Activated T-cell treated with anti-CD3 and anti-CD28 coated beads, Interleukin-2, amount 50 U/mL, for 48 hours (primary cell): ENCODE results near the gene UBE4A.
"Not testable (repeated sequence)": the region's sequence is repeated elsewhere in the genome, so short reads cannot be mapped to it uniquely, and the experiment has no call there.

Experiments
- DNase-seq, 2 experiments: peaks; one replicate each; pipeline ENCODE4 v3.0.0-alpha.2; 2020

The UBE4A gene

DNA sequence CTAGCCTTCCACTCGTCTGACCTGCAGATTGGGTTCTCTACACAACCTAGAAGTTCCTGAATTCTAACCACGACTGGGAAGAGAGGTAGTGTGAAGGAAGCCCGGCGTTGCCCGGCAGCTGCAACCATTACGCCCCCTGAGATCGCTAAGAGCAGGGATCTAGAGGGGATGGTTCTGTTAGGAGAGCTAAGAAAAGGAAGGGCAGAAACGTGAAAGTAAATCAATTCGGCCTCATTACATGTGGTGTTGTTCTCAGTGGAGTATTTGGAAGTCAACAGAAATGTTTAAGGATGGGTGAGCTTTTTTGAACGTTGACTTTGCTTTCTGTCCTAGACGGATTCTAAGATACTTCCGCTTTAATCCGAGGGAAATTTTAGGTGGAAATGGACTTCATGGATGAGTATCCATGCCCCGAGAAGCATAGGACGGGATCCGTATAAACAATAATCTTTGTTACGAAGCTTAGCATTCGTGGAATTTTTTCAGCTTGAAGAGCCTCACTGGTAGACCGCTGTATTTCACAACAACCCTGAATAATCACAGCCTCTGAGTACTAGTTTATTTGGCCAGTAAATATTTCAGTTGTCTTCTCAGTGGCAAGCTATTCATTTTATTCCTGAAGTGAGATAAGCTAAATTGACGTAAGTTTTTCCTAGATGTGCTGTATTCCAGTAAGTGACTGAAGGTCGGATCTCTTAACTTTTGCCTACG, 42.6 kb downstream of the UBE4A start:
- DNase-seq: no peak

DNA sequence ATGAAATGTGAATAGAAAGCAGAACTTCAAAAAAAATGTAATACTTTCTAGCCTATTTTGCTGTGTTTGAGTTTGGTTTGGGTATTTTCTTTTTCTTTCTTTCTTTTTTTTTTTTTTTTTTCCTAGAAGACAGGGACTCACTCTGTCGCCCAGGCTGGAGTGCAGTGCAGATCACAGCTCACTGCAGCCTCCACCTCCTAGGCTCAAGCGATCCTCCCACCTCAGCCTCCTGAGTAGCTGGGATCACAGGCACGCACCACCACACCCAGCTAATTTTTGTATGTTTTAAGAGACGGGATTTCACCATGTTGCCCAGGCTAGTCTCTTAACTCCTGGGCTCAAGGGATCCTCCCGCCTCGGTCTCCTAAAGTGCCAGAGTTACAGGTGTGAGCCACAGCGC, 43.2 kb downstream of the UBE4A start:
- DNase-seq: not testable (repeated sequence)

DNA sequence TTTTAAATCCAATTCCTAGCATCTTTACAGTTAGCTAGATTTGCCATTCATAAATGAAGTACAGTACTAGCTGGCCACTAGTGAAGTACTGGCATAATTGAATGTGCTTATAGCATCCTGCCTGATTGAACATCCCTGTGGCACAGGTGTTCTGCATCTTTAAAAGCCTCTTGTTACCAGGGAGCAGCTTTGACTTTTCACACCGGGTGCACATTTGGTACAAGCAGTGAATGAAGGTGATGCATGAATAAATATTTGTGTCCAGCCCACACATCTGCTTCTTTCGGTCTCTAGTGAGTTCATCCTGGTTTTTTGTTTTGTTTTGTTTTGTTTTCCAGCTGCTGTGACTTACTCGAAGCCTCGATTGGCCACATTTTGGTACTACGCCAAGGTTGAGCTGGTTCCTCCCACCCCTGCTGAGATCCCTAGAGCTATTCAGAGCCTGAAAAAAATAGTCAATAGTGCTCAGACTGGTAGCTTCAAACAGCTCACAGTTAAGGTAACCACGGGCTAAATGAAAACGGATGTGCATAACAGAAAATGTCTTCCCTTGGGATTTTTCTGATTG, 47.3 kb downstream of the UBE4A start:
- no peak for DNase-seq

DNA sequence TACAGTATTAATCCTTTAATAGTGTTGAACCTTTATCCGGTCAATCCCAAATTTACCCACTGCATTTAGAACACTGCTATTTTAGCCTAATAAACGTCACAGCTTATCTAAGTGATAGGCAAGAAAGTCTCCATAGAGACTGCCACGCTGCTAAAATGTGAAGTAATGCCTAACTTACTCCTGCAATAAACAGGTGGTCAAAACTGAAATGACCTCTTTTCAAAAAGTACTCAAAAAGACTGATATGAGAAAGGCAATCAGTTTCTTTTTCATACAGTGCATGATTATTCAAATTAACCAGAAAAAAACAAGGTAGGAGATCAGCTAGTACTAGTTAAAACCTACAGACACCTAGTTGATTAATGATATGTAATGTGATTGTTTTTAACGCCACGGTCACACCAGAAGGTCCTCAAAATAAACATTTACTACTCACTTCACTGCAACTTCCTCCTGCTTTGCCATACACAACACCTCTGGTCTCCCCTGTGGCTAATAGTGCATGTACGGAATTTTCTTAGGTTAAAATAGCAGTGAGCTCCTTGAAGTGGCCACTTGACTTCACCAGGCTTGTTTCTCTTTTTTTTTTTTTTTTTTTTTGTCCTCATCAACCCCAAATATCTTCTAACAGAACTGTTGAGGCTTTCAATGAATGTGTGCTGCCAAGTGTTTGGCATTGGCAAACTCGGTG, 50.8 kb downstream of the UBE4A start:
- DNase-seq: no peak

DNA sequence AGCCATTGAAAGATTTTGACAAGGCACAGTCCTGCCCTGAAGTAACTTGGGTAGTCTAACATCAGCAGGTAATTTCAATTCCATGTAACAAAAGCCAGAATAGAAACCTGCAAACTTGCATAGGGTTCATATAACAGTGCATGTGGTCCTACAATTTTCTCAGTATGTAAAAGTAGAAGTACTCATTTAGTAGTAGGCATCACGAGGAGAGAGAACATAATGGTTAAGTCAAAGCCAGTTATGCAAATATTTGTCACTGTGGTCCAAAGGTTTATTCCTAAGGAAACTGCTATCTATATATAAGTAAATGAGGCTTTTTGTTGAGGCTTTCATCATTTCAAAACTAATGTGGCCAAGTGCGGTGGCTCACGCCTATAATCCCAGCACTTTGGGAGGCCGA, 52.1 kb downstream of the UBE4A start:
- no peak for DNase-seq

DNA sequence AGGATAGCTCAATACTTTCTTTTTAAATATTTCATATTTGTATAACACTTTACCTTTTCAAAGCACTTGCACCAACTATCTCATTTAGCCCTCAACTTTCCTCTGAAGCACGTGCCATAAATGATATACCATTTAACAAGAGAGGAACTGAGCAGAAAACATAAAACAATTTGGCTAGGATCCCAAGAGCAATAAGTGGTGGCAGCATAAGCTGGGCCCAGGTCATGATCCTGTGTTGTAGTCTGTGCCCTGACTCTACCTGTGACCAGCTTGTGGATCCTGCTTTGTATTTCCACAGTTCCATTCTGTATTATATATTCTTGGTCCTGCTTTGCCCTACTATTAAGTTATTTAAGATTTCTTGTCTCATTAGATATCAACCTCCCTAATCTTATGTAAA, 53.5 kb downstream of the UBE4A start:
- no peak for DNase-seq

DNA sequence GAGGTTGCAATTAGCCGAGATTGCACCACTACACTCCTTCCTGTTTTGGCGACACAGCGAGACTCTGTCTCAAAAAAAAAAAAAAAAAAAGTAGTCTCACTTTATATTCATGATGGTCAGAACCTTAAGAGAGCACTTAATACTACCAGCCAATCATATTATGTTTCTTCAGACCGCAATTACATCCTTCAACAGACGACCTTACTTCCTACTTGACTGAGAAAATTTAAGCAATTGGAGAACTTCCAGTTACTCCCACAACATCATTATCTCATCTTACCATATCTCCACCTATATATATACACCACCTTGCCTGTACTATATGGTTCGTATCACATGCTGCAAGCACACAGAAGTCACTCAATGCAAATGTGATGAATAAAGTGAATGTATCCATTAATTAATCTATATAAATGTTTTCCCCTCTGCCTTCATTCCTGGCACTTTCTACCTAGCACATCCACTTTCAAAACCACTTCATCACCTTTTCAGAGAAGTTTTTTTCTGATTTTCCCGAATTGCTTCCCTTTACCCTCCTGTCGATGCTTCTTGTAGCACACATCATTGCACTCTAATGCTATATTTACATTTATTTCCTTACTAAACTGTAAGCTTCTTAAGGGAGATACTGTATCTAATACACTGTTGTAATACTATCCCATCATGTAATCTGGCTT, 55.8 kb downstream of the UBE4A start:
- DNase-seq: no peak

DNA sequence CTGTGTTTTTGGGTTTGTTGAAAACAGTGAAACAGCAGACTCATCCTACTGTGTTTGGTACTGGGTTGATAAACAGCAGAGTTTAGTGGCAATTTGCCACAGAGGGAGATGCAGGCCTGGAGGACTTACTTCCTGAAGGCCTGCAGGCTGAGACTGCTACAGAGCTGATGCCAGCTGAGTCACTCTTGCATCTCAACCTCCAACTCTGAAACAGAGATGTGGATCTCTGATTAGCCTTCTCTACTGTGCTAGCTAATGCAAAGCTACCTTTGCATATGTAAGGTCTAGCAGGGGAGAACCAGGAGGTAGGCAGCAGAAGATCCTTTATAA, 56.3 kb downstream of the UBE4A start:
- DNase-seq: no peak

DNA sequence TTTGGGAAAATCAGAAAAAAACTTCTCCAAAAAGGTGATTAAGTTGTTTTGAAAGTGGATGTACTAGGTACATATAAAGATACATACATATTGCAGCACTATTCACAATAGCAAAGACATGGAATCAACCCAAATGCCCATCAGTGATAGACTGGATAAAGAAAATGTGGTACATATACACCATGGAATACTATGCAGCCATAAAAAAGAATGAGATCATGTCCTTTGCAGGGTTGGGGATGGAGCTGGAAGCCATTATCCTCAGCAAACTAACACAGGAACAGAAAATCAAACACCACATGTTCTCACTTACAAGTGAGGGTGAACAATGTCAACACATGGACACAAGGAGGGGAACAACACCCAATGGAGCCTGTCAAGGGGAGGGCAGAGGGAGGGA, 57.5 kb downstream of the UBE4A start:
- not testable (repeated sequence) for DNase-seq

DNA sequence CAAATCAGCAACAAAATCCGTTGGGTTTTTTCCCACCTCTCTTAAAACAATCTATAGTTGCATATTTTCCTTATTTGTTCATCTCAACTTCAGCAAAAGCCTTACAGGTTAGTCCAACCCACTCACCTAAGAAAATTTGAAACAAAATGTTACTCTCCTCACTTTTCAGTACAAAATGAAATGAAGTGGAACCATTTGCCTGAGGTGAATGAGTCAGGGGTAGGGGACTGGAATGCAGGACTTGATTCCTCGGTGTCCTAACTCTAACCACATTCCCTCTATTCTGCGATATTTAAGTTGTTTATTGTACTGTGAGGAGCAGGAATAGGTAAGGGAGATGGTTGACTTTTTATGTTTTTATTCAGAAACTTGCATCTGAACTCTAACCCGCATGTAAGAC, 58.4 kb downstream of the UBE4A start:
- no peak for DNase-seq

DNA sequence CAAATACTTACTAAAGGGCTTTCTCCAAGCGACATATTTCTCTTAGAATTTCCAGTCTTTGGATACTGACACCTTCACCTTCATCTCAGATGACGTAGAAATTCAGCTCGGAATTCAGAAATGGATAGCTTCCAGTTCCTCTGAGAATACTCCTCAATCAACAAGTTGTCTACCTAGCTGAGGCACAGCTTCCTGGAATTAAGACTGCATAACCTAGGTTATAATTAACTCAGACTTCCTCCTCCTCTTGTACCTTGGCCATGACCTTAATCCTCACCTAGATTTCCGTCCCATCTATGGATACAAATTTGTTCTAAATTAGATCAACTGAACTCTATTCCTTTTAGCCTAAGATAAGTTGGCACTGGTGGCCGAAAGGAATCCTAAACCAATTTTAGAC, 59.4 kb downstream of the UBE4A start:
- no peak for DNase-seq

DNA sequence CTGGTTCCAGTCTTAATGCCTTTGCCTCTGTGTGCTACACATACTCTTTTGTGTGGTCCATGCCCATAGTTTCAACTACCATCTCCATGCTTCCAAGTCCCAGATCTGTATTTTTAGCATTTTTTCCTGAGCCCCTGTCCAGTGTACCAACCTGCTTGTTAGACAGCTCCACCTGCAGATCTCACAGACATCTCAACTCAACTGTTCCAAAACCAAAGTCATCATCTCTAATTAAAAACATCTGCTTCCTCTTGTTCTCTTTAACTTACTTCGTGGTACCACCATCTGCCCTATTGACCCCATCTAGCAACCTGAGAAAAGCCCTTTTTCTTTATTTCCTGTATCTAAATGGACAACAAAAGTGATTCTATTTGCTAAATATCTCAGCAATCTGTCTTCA, 68.3 kb downstream of the UBE4A start:
- DNase-seq: no peak

DNA sequence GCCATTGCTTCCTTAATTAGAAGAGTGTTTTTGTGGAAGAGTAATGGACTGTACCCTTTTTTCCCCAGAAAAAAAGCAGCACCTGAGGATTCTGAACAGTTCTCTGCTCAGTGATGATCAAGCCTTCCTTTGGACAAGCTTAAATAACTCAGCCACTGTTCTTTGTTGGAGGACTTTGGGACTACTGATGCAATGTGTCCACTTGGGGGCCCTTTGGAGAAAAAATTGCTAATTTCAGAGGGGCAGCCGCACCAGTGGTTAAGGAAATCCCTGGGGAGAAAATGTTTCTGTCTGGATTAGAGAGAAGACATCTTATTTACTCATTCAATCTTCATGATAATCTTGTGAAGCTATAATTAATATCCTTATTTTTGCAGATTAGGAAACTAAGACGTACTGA, 71.6 kb downstream of the UBE4A start:
- no peak for DNase-seq

DNA sequence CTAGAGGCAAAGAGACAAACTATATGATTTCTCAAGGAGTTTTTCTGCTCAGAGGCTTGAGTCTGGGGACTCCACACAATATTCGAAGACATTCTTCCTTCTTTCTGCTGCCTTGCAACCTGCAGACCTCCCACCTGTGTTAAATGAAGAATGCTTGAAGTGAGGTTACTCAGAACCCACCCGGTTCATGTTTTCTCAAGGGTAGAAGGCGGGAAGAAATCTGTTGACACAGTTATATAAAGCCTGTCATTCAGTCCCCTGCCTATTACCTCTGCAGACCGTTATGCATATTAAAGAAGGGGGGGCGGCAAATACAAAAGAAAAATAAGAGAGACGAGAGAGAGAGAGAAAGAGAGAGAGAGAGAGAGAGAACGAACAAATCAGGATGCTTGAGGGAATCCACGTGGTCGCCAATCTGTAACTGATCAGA, 74.7 kb downstream of the UBE4A start:
- DNase-seq: peak in 1 of 2 experiments; percentile 24

DNA sequence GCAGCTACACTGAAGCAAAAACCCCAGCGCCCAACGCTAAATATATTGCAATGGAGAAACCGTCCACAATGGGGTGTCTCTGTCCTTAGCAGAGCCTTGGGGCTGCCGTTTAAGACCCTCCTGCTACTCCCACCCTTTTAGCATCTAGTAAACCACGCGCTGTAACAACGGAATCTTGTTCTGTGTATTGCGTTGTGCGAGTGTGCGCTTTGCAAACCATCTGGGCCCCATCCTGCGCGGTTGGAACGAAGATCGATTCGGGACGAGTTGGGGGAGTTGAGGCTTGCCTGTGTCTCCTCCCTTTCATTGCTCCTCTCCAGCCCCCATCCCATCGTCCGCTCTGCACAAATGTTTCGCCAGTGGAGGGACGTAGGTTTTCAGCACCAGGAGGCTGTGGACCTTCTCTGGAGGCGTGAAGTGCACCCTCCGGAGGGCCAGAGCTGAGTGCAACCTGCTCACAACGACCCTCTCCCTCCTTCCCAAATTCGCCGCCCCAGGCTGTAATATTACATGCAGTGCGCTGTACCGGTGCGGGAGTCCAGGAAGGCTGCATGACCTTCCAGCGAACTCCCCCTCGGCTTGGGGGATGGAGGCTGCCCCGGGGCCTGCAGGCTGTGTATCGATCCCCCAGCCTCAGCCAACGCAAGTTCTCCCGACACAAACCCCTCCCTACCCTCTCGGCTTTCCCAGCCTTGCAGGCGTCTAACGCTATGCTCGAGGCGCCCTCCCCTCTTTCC, 75.3 kb downstream of the UBE4A start:
- DNase-seq: peak; percentile 67 to 68

DNA sequence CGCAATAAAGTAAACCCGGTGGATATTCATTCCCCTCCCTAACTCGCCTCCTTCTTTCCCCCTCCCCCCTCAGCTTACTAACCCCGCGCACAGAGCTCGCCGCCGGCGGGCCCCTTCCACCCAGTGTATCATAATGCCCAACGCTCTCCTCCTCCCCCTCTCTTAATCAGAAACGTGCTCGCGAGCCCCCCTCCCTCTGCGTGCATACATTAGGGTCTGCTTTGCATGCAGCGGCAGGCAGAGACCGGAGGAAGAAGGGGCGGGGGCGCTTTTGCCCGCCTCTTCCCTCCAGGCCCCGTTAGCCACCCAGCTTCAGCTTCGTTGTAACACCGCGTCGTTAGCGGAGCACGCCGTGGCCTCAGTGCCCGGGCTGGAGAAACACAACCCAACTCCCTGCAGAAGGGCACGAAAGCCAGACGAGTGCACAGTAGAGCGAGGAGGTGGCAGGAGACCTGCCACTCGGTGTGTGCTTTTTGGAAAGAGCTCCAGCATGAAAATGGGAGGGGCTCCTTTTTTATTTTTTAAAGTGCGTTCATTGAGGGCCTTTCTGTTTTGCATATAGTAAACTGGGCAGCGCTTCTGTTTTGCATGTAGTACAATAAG, 76.0 kb downstream of the UBE4A start:
- peak; percentile 79 to 80 for DNase-seq

DNA sequence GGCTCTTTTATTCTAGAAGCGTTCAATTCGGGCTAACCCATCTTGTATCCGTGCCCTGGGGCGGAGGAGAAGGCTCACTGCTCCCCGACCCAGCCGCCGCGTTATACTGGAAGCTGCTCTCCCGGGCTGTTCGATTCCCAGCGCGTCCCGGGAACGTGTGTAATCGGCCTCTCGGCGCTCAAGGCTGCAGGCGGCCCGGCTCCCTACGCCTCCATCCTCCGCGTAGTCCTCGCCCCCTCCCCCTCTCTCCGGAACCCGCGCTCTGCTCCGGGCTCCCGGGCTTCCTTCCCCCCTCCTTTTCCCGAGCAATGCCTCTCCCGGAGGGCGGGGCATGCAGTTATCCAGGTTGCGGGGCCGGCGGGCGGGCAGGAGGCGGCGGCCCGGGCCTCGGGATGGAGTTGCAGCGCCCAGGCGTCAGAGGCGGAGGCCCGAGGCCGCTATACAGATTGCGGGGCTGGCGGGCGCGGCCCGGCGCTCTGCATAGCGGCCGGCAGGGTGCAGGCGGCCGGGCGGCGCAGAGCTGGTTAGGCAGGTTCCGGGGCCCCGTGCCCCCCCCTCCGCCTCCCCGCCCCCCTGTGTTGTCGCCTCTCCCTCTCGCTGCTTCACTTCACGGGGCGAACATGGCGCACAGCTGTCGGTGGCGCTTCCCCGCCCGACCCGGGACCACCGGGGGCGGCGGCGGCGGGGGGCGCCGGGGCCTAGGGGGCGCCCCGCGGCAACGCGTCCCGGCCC, 76.7 kb downstream of the UBE4A start, which contains the start of gene KMT2A:
Gene KMT2A, plus strand, starts transcription at position 600 of the 732 bp plus-strand sequence. Its CDS starts 21 bp downstream, at position 621.
- peak; percentile 97 to 98 for DNase-seq

DNA sequence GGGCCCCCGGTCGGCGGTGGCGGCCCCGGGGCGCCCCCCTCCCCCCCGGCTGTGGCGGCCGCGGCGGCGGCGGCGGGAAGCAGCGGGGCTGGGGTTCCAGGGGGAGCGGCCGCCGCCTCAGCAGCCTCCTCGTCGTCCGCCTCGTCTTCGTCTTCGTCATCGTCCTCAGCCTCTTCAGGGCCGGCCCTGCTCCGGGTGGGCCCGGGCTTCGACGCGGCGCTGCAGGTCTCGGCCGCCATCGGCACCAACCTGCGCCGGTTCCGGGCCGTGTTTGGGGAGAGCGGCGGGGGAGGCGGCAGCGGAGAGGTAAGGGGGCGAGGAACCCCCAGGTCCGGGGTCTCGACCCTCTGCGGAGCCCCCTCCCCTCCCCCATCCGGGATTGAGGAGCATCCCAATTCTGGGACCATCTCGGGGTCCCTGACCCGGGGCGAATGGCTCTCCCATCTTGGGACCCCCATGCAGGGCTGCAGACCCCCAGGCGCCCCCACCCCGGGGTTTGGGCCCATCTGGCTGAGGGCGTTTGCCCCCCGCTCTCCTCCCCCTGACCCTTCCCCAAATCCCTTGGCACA, 77.3 kb downstream of the UBE4A start:
- DNase-seq: no peak

DNA sequence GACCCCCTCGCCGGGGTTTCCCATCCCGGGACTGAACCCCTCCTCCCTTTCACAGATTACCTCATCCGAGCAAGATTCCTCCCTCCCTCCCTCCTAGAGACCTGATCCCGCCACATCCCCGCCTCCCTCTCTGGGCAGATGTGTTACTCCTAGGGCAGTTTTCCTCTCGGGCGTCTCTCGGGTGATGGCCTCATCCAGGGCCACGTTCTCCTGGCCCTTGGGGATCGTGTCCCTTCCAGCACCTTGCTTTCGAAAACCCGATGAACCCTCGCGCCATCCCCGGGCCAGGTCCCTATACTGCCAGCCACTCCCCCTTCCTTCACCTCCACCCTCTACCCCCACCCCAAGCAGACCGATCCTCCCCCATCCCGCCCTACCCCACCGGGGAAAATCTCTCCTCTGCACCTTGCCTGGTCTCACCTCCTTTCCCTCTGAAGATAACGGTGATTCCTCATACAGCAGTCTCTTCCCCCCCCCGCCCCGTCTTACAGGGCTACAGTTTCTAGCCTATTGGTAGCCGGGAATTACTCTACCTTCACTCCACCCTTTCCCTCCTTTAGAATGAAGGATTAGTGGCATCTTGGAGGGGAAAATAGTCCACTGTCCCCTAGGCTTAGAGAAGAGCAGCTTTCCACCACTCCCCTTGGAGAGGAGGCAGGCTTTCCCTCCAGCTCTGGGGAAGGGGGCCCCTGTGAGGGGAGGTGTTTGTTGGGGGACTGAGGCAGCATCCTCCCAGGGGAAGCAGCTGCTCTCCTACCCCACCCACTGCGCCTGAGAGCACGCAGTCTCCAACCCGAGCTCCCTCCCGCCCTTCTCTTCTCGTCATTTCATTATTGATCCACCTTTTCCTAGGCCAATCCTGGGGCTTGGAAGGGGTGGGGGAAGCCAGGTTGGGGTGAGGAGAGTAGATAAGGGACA, 78.1 kb downstream of the UBE4A start:
- DNase-seq: peak; percentile 60 to 68

DNA sequence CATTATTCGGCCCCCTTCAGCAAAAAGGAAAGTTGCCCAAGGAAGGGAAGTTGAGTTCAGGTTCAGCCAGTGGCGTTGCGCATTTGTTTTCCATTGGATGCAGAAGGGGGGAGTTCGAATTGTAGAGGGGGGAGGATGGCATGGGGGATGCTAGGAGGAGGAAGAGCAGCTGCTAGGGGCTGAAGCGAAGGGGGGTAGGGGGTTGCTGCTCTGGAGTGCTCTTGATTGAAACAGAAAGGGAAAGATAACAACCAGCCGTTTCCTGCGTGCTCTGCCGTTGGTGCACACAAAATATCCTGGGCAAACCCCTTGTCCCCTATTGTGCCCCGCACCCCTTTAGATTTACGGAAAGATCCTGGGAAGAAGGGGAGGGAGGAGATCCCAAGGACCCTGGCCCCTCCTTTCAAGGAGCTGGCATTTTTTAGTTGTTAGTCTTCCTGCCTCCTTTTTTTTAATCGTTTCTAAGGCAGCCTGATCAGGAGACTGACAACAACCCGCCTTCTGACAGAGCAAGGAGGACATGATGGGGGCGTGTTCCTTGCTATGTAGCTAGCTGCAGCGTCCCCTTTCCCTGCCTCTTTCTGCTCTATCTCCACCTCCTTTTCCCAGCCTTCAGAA, 79.0 kb downstream of the UBE4A start:
- peak; percentile 57 to 67 for DNase-seq
